ENCODE results near the gene NEU2. TPM values are rescaled to one million over a fixed set of nuclear protein-coding genes. Genes with fewer than 3 reads are reported as not detected.
"Not testable (repeated sequence)": the region's sequence is repeated elsewhere in the genome, so short reads cannot be mapped to it uniquely, and the experiment has no call there.

The NEU2 gene
- total and polyA plus RNA-seq, 10 of the 15 experiments (the other 5 are each of a cell fraction or from before 2014, with no cell fraction given) = not detected

GRCh38 chr2:233017947-233018346, 14.5 kb upstream of the NEU2 start:
- H3K27ac ChIP-seq (ENCODE audit: control insufficient read depth, insufficient read depth) = no peak overlapping the region
- H4K20me1 ChIP-seq (ENCODE audit: control insufficient read depth, insufficient read depth) = no peaks in the 10 kb centered on the region
- no peaks in the 10 kb centered on the region for H3K27me3 ChIP-seq (replicated peaks in 1 of 2; ENCODE audit: control insufficient read depth in 2 of 2, insufficient read depth in 2 of 2, low read length in 1 of 2)
- no peaks in the 10 kb centered on the region for H3K79me2 ChIP-seq (ENCODE audit: control insufficient read depth, insufficient read depth, low read length)
- DNase-seq (ENCODE audit: low read depth, low spot score) = no peak
- ChIA-PET SMC1A (ENCODE audit: uncharacterized antibody, unreplicated experiment) (interaction anchor here (1.1 kb wide), 1 partner anchor 243 kb away, joined by 3 read pairs; no protein-coding TSS in a partner anchor), RAD21 (ENCODE audit: unreplicated experiment) (no interaction called here), POLR2A (no interaction called here), CTCF (interaction anchor here (1.4 to 1.9 kb wide), 2 partner anchors 11 to 36 kb away, joined by 5 read pairs; no protein-coding TSS in a partner anchor)
- H3K36me3 ChIP-seq (ENCODE audit: control insufficient read depth in 2 of 2, insufficient read depth in 2 of 2, low read length in 1 of 2) = no peaks in the 10 kb centered on the region
- H3K9ac ChIP-seq (ENCODE audit: control insufficient read depth, insufficient read depth, low read length) = no peak overlapping the region
- WGBS (ENCODE audit: insufficient coverage, insufficient replicate concordance, low lambda C conversion rate, missing lambda C conversion rate) = 96% methylated on average over 1 of the region's 1 CpG
- H3K4me2 ChIP-seq (ENCODE audit: control insufficient read depth, insufficient read depth) = no peak overlapping the region
- no TSS peak for BruUV-seq (replicated peaks)
- TF ChIP-seq SRF (IDR thresholded peaks at IDR 0.05; ENCODE audit: low read depth in 2 of 2, low read length in 2 of 2) (no peak), ZSCAN29 (IDR thresholded peaks at IDR 0.05) (no peak), HSF1 (IDR thresholded peaks at IDR 0.05; ENCODE audit: low read depth, low read length) (no peak), HDGF (IDR thresholded peaks at IDR 0.05) (no peak), POLR2AphosphoS2 (IDR thresholded peaks at IDR 0.05; ENCODE audit: low read depth, low read length) (no peak), POLR2A (IDR thresholded peaks at IDR 0.05; ENCODE audit: low read depth, low read length) (no peak), ZNF592 (IDR thresholded peaks at IDR 0.05) (no peak), MYB (IDR thresholded peaks at IDR 0.05; ENCODE audit: borderline replicate concordance, low read depth, low read length) (no peak), KDM1A (IDR thresholded peaks at IDR 0.05; ENCODE audit: borderline replicate concordance) (no peak), BRCA1 (IDR thresholded peaks at IDR 0.05; ENCODE audit: low read depth, low read length) (no peak), DPF2 (IDR thresholded peaks at IDR 0.05) (no peak), BCL11A (IDR thresholded peaks at IDR 0.05; ENCODE audit: low read depth, low read length) (no peak), IKZF1 (conservative IDR thresholded peaks at IDR 0.05) (no peak)
- in situ Hi-C loops (cut with MboI) (no loop called here), intact Hi-C loops (cut with micrococcal nuclease; ENCODE audit: unreplicated experiment) (no loop called here)
- no peaks in the 10 kb centered on the region for H3K4me1 ChIP-seq (ENCODE audit: control insufficient read depth, insufficient read depth, low read length)
- ATAC-seq = no peak
- FAIRE-seq = peak; percentile 59
- H3K4me3 ChIP-seq = no peak overlapping the region
- H3K9me3 ChIP-seq (replicated peaks; ENCODE audit: control insufficient read depth, insufficient read depth, low read length) = no peaks in the 10 kb centered on the region
- no peak overlapping the region for H2AFZ ChIP-seq (ENCODE audit: control insufficient read depth, low read depth, low read length)

- DNase-seq (ENCODE audit: low read depth, low spot score); SMC1A ChIA-PET (ENCODE audit: uncharacterized antibody, unreplicated experiment); in situ Hi-C loops (cut with MboI); H3K4me1 ChIP-seq (ENCODE audit: control insufficient read depth, insufficient read depth, low read length); H3K9ac ChIP-seq (ENCODE audit: control insufficient read depth, insufficient read depth, low read length); intact Hi-C loops (cut with micrococcal nuclease; ENCODE audit: unreplicated experiment); FAIRE-seq; H4K20me1 ChIP-seq (ENCODE audit: control insufficient read depth, insufficient read depth); H3K4me3 ChIP-seq; BruUV-seq (replicated peaks); POLR2A ChIA-PET; H3K79me2 ChIP-seq (ENCODE audit: control insufficient read depth, insufficient read depth, low read length); H3K27ac ChIP-seq (ENCODE audit: control insufficient read depth, insufficient read depth); H3K9me3 ChIP-seq (replicated peaks; ENCODE audit: control insufficient read depth, insufficient read depth, low read length); H3K36me3 ChIP-seq (ENCODE audit: control insufficient read depth in 2 of 2, insufficient read depth in 2 of 2, low read length in 1 of 2); H2AFZ ChIP-seq (ENCODE audit: control insufficient read depth, low read depth, low read length); CTCF ChIA-PET; RAD21 ChIA-PET (ENCODE audit: unreplicated experiment); H3K4me2 ChIP-seq (ENCODE audit: control insufficient read depth, insufficient read depth); ATAC-seq; H3K27me3 ChIP-seq (replicated peaks in 1 of 2; ENCODE audit: control insufficient read depth in 2 of 2, insufficient read depth in 2 of 2, low read length in 1 of 2): not testable (repeated sequence)
- 73% methylated on average over 4 of the region's 4 CpGs for WGBS (ENCODE audit: insufficient coverage, insufficient replicate concordance, low lambda C conversion rate, missing lambda C conversion rate)
These were observed 12.9 kb upstream of the NEU2 start for GRCh38 chr2:233019610-233020009.
